HG02763 (cell line): ENCODE results near the gene XRCC3.

ENCODE experiments used
- ATAC-seq: cut with Tn5 transposase; IDR thresholded peaks from one replicate; pipeline ENCODE4 v1.9.1; 2021; ENCODE audit warnings: mild to moderate bottlenecking, moderate library complexity; ENCODE audit not compliant: unreplicated experiment

Gene XRCC3

DNA sequence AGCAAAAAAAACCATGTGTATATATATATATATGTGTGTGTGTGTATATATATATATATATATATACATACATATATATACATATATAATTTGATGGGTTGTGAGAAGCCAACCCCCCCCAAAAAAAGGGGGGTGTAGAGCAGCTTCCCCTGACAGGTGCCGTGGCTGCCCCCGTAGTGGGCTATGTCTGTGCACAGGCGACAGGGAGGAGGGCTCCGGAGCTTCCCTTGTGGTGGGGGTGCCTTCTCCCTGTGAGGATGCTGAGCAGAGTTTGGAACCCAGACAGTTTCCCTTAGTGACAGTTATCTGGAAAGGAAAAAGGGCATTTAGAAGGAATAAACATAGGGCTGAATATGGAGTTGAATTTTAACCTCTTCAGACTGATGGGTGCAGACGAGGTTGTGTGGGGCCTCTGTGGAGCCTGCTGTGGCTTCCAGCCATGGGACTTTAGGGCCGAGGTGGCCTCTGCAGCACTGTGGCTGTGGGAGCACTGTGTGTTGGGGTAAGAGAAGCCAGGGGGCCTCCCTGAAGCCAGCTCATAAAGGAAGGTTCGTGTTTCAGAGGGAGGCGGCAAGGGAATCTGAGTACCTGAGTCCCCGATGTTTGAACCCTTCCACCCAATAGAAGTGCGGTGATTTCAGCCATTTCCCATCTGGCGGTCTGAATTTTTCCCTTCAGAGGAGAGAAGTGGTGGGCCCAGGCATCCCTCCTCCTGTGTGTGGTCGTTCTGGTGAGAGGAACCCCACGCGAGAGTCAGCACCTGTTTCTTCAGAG lies 19.8 kb downstream of the XRCC3 start:
- ATAC-seq = no peak

GRCh38 chr14:103694572-103695026 lies 20.7 kb downstream of the XRCC3 start:
- no peak for ATAC-seq

DNA sequence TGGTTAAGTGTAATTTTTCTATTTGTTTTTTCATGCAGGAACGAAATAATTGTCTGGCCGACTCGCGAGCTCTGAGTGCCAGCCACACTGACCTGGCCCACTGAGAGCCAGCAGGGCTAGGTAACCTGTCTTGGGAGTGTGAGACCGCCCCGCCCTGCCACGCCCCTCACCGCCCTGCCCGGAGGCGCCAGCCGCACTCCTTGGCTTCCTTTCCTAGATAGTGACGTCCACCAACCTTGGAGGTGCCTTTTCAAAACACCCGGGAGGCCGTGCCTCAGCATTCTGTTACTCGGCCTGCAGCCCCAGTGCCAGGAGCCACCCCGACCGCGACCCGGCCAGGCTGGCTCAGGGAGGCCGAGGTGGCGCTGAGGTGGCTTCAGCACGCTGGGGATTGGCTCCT lies 21.7 kb downstream of the XRCC3 start:
- no peak for ATAC-seq

GRCh38 chr14:103692871-103693270 lies 22.4 kb downstream of the XRCC3 start:
- no peak for ATAC-seq

GRCh38 chr14:103692159-103692558 lies 23.1 kb downstream of the XRCC3 start:
- ATAC-seq = peak; percentile 17

GRCh38 chr14:103691655-103692054 lies 23.6 kb downstream of the XRCC3 start:
- ATAC-seq = peak; percentile 63

- ATAC-seq = no peak
Observed at GRCh38 chr14:103690332-103690731, 24.9 kb downstream of the XRCC3 start.

- no peak for ATAC-seq
Observed at GRCh38 chr14:103688906-103689902, 26.0 kb downstream of the XRCC3 start.

DNA sequence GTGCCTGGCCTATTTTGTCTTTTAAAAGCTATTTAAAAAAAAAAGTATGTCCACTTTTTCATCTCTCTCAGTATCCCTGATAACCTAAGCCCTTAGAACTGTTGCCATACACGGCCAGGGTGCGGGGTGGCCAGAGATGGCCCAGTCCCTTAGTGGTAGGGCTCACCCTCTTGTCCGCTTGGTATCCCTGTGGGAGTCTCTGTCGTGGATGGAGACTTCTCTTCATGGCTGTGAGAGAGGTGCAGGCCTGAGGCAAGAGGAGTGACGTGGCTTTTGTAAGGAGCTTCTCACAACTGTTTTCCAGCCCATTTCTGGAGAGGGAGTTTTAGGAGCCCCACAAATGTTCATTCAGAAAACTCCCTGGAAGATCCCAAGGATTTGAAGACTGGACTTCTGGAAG lies 26.8 kb downstream of the XRCC3 start:
- ATAC-seq = no peak

DNA sequence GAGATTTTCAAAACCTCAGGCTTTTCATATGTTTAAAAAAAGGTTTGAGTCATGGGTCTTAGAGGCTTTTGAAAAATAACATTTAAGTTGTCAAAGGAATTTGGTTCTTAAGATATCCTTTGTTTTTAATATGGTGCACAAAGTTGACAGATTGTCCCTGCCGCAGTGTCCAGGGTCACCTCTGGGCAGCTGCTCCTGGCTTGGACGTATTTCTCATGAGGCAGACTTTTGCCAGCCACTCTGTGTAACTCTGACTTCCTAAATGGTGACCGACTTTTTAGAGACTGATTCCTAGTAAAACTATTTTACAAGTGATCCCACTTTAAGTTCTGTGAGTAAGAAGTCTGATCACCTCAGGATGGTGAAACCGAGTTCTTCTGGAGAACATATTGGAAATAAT lies 27.5 kb downstream of the XRCC3 start:
- no peak for ATAC-seq

DNA sequence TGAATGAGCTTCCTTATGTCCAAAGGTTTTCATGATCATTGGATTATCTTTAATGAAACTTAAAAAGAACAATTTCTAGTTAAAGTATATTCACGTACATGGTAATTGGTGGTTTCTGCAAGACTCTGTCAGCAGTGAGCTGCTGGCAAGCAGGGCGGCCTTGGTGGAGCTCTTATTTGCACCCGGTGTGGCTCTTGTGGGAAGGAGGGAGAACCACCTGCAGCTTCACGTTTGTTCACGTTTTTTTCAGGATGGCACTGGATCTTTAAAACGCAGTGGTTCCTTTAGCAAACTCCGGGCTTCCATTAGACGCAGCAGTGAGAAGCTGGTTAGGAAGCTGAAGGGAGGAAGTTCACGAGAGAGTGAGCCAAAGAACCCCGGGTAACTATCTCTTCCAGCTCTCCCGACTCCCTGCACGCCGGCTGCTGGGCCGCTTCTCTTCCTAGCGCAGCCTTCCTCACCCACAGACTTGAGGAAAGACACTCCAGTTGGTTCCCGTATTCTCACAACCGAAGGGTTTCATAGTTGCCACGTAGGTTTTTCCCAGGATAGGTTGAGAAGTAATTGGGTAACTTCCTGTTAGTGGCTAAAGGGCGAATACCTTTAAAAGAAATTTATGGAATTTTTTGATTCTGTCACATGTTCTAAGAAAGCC lies 28.3 kb downstream of the XRCC3 start:
- no peak for ATAC-seq

DNA sequence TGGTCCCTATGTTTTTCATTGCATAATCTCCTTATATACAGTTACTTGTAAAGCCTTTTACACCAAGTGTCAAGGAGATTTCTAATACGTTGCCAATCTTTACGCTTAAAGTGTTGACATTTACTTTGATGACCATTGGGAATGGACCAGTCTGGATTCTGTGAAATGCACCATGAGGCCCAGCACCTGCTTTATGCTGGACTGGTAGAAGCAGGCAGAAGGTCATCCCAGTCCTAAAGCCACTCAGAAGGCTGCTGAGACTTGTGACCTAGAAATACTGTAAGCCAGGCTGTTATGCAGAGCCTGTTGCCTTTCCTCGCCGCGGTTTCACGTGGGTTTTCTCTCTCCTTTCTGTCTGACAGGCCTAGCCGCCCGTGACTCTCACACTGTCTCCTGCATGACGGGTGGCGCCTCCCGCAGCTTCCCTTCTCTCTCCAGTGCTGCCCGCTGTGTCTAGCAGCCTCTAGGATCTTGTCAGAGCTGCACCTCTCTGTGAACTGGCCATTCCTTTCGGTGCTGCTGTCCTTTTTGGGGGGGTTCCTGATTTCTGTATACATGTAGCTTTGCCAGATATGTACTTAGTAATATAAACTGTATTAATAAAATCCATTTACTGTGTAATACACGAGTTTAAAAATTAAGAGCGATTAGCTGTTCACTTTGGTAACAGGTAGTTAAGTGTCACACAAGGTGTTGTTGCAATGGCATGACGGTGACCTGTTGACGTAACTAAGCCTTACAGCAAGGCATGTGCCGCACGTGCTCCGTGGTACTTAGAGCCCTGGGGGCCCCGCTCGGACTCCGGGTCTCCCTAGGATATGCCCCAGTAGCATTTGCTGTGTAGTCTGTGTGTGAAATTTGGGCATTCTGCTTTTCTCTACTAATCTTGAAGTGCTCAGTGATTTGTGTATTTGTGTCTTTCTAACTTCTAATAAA lies 29.7 kb downstream of the XRCC3 start:
- no peak for ATAC-seq

- ATAC-seq = no peak
Observed at GRCh38 chr14:103684871-103685270, 30.4 kb downstream of the XRCC3 start.

DNA sequence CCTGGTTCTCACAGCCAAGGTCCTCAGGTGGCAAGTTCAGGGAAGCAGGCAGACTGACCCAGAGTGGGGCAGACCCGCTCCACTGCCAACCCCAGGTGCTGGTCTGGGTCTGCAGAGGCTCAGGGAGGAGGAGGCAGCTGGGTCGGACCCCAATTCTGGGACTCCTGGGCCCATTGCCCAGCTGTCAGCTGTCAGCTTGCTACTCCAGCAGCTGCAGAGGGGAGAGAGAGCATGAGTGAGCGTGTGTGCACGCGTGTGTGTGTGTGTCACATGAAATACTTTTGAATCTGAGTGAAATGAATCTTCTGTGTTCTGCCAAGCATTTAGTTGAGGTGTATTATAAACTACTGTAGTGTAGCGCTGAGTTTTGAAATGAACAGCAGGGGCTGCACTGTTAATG lies 30.8 kb downstream of the XRCC3 start:
- ATAC-seq = no peak

DNA sequence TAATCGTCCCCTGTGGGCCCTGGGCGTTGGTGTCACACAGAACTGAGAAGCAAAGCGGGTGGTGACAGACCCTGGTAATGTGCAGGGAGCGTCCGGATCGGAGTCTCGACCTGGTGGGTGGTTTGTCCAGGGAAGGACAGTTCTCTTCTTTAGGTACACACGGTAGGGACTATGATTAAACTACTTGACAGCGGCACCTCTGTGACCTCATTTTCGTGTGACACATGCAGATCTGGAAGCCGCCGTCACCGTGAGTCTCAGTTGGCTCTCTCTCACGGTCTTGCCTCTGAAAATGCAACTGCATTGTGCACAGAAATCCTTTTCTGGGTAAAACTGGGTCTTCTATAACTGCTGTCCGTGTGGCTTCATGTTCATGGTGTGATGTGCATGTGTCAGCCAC lies 32.1 kb downstream of the XRCC3 start:
- ATAC-seq = no peak

- ATAC-seq = no peak
Observed at GRCh38 chr14:103680491-103681231, 34.6 kb downstream of the XRCC3 start.

DNA sequence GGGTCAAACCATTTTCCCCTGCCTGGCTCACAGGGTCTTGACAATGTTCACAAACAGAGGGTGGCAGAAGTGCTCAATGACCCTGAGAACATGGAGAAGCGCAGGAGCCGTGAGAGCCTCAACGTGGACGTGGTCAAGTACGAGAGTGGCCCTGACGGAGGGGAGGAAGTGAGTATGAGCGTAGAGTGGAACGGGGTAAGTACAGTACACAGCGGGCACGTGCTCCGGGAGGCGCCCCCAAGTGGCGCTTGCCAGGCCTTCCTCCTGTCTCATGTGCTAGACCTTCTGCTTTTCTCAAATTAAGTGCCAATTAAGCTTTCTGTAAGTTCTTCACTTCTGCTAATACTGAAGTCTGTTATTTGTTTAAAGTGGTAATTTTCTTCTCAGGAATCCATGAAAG lies 35.9 kb downstream of the XRCC3 start:
- no peak for ATAC-seq

DNA sequence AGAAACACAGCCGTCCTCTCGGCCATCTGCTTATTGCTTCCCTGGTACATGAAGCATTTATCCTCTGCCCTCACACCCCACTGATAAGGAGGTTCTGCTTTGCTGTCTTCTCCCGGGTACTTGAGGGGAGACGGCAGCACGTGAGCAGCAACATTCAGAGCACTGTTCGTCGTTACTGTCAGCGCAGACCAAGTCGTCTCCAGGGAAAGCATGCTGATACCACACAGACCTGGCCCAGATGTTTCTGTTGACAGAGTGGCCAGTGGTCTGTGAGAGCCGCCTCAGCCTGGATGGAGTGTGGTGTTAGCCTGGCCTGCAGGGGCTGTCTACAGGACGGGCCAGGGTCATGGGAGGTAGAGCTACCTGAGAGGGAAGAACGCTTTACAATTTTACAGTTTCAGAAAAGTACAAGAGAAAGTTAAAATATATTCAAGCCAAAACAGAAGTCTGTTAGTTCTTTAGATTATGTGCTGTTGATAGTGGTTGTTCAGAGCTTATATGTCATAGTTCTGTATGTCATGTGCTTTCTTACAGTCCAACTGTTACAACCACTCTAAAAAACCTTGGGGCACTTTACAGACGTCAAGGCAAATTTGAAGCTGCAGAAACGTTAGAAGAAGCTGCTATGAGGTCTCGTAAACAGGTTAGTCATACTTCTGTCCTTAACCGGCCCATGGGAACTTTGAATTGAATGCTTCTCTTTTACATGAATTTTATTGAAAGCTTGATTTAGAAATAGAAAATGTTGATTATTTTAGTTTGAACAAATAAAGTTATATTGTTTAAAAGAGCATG lies 38.2 kb downstream of the XRCC3 start:
- no peak for ATAC-seq

- no peak for ATAC-seq
Observed at GRCh38 chr14:103675957-103676356, 39.3 kb downstream of the XRCC3 start.
